HL-60 (cell line): ENCODE measurements around the gene THOC6.

ENCODE experiments used
- CTCF ChIP-seq: IDR thresholded peaks from one replicate; pipeline ENCODE4 v1.5.1; 2011; ENCODE audit warnings: low read length, control low read depth, inconsistent platforms; ENCODE audit not compliant: insufficient read depth
- POLR2AphosphoS5 ChIP-seq: IDR thresholded peaks from 2 replicates; pipeline ENCODE4 v1.6.1; 2012; ENCODE audit warnings: low read depth

GRCh38 chr16:2983706-2984136 is 40.1 kb upstream of the THOC6 start:
- TF ChIP-seq CTCF: peak; percentile 68
- TF ChIP-seq POLR2AphosphoS5: no peak
